NCI-H1436 treated with DMSO at 0.1 percent for 48 hours (cell line): ENCODE measurements around the gene HNRNPA1L2.
A peak's percentile ranks its signal among the peaks of the same experiment; 100 is the strongest.
"Not testable (repeated sequence)": the region's sequence is repeated elsewhere in the genome, so short reads cannot be mapped to it uniquely, and the experiment has no call there.

Source experiments
- DNase-seq: peaks from one replicate; lab custom pipeline; 2025; lab: John Stamatoyannopoulos, UW

HNRNPA1L2 gene

GRCh38 chr13:52646967-52647366 is 4.7 kb downstream of the HNRNPA1L2 start:
- DNase-seq: no peak

- DNase-seq: no peak
These were observed 8.5 kb downstream of the HNRNPA1L2 start for GRCh38 chr13:52650731-52651130.

- no peak for DNase-seq
These were observed 9.6 kb downstream of the HNRNPA1L2 start for GRCh38 chr13:52651897-52652195.

GRCh38 chr13:52652196-52652979 is 10.2 kb downstream of the HNRNPA1L2 start, which contains the start of gene SUGT1:
TSS of gene SUGT1 (plus strand) at chr13:52652836. CDS start at chr13:52652921, 85 bp downstream.
- peak; percentile 52 for DNase-seq

GRCh38 chr13:52652980-52653303 is 10.7 kb downstream of the HNRNPA1L2 start:
- DNase-seq: no peak

GRCh38 chr13:52659340-52659739 is 17.1 kb downstream of the HNRNPA1L2 start:
- DNase-seq: no peak

- no peak for DNase-seq
These were observed 22.0 kb downstream of the HNRNPA1L2 start for GRCh38 chr13:52664272-52664671.

- DNase-seq: no peak
These were observed 23.1 kb downstream of the HNRNPA1L2 start for GRCh38 chr13:52665325-52665724.

- DNase-seq: no peak
These were observed 27.4 kb downstream of the HNRNPA1L2 start for GRCh38 chr13:52669677-52670076.

- no peak for DNase-seq
These were observed 28.5 kb downstream of the HNRNPA1L2 start for GRCh38 chr13:52670726-52671125.

GRCh38 chr13:52673465-52673864 is 31.2 kb downstream of the HNRNPA1L2 start:
- no peak for DNase-seq

GRCh38 chr13:52677823-52678222 is 35.6 kb downstream of the HNRNPA1L2 start:
- DNase-seq: no peak

GRCh38 chr13:52685806-52686205 is 43.6 kb downstream of the HNRNPA1L2 start:
- DNase-seq: not testable (repeated sequence)

GRCh38 chr13:52686376-52686775 is 44.1 kb downstream of the HNRNPA1L2 start:
- DNase-seq: no peak
